ENCODE results near the gene OR4D2.

GRCh38 chr17:58158181-58158580 lies 8.6 kb upstream of the OR4D2 start:
- TF ChIP-seq CTCF (IDR thresholded peaks at IDR 0.05; ENCODE audit: poor library complexity, severe bottlenecking) = no peak
- TF ChIP-seq EP300 (conservative IDR thresholded peaks at IDR 0.05; ENCODE audit: poor library complexity, severe bottlenecking) = no peak
- no peak for TF ChIP-seq POLR2AphosphoS5 (IDR thresholded peaks at IDR 0.05)
- TF ChIP-seq RAD21 (conservative IDR thresholded peaks at IDR 0.05) = no peak
- no peak for TF ChIP-seq MXI1 (conservative IDR thresholded peaks at IDR 0.05; ENCODE audit: poor library complexity, severe bottlenecking)
- no peak for TF ChIP-seq TAF1 (IDR thresholded peaks at IDR 0.05; ENCODE audit: low read depth)
- no peak for TF ChIP-seq EZH2 (IDR thresholded peaks at IDR 0.05; ENCODE audit: borderline replicate concordance, insufficient read depth, low read length, poor library complexity, severe bottlenecking)

Data from neural cell (in vitro differentiated cells).